ENCODE results near the gene CBFB.

The CBFB gene

GRCh38 chr16:67024384-67025209, 4.4 kb upstream of the CBFB start:
- H3K4me3 Mint-ChIP-seq, result no peak overlapping the region
- H3K4me1 Mint-ChIP-seq (ENCODE audit: low read depth), result peaks cover 28% of the 10 kb centered on the region
- no peaks in the 10 kb centered on the region for H3K9me3 Mint-ChIP-seq
- no peak for DNase-seq (ENCODE audit: low spot score)
- H3K27ac Mint-ChIP-seq, result peak overlapping the region; percentile 41
- H3K27me3 Mint-ChIP-seq (ENCODE audit: low read depth), result no peaks in the 10 kb centered on the region
- no peaks in the 10 kb centered on the region for H3K36me3 Mint-ChIP-seq (ENCODE audit: low read depth)

- no peaks in the 10 kb centered on the region for H3K9me3 Mint-ChIP-seq
- peaks cover 4% of the 10 kb centered on the region for H3K36me3 Mint-ChIP-seq (ENCODE audit: low read depth)
- H3K27me3 Mint-ChIP-seq (ENCODE audit: low read depth), result no peaks in the 10 kb centered on the region
- H3K27ac Mint-ChIP-seq, result no peak overlapping the region
- peaks cover 32% of the 10 kb centered on the region for H3K4me1 Mint-ChIP-seq (ENCODE audit: low read depth)
- no peak for DNase-seq (ENCODE audit: low spot score)
- no peak overlapping the region for H3K4me3 Mint-ChIP-seq
Observed at GRCh38 chr16:67025210-67025550, 3.8 kb upstream of the CBFB start.

GRCh38 chr16:67026570-67026969, 2.4 kb upstream of the CBFB start:
- H3K36me3 Mint-ChIP-seq (ENCODE audit: low read depth), result peaks cover 17% of the 10 kb centered on the region
- H3K4me3 Mint-ChIP-seq, result no peak overlapping the region
- H3K4me1 Mint-ChIP-seq (ENCODE audit: low read depth), result peaks cover 41% of the 10 kb centered on the region
- H3K9me3 Mint-ChIP-seq, result no peaks in the 10 kb centered on the region
- H3K27ac Mint-ChIP-seq, result no peak overlapping the region
- H3K27me3 Mint-ChIP-seq (ENCODE audit: low read depth), result no peaks in the 10 kb centered on the region
- no peak for DNase-seq (ENCODE audit: low spot score)

- peaks cover 46% of the 10 kb centered on the region for H3K4me1 Mint-ChIP-seq (ENCODE audit: low read depth)
- peak overlapping the region; percentile 14 for H3K4me3 Mint-ChIP-seq
- peaks cover 22% of the 10 kb centered on the region for H3K36me3 Mint-ChIP-seq (ENCODE audit: low read depth)
- peak overlapping the region; percentile 18 for H3K27ac Mint-ChIP-seq
- no peaks in the 10 kb centered on the region for H3K27me3 Mint-ChIP-seq (ENCODE audit: low read depth)
- no peak for DNase-seq (ENCODE audit: low spot score)
- no peaks in the 10 kb centered on the region for H3K9me3 Mint-ChIP-seq
Observed at GRCh38 chr16:67027046-67027445, 1.9 kb upstream of the CBFB start.

- no peak for DNase-seq (ENCODE audit: low spot score)
- peaks cover 46% of the 10 kb centered on the region for H3K4me1 Mint-ChIP-seq (ENCODE audit: low read depth)
- no peaks in the 10 kb centered on the region for H3K27me3 Mint-ChIP-seq (ENCODE audit: low read depth)
Observed at GRCh38 chr16:67028167-67028695, 718 bp upstream of the CBFB start.

GRCh38 chr16:67029254-67030096, 526 bp downstream of the CBFB start:
- peak; percentile 77 for DNase-seq (ENCODE audit: low spot score)
- Mint-ChIP-seq H3K4me3 (peak overlapping the region; percentile 93), H3K4me1 (ENCODE audit: low read depth) (peaks cover 46% of the 10 kb centered on the region), H3K27me3 (ENCODE audit: low read depth) (no peaks in the 10 kb centered on the region), H3K27ac (peak overlapping the region; percentile 81), H3K36me3 (ENCODE audit: low read depth) (peaks cover 44% of the 10 kb centered on the region), H3K9me3 (no peaks in the 10 kb centered on the region)

More at GRCh38 chr16:67028167-67028695, 718 bp upstream of the CBFB start:
- H3K4me3 Mint-ChIP-seq, result peak overlapping the region; percentile 83
- peaks cover 34% of the 10 kb centered on the region for H3K36me3 Mint-ChIP-seq (ENCODE audit: low read depth)
- H3K27ac Mint-ChIP-seq, result peak overlapping the region; percentile 89
- no peaks in the 10 kb centered on the region for H3K9me3 Mint-ChIP-seq

- peak overlapping the region; percentile 93 for H3K4me3 Mint-ChIP-seq
- DNase-seq (ENCODE audit: low spot score), result no peak
- peak overlapping the region; percentile 81 for H3K27ac Mint-ChIP-seq
- peaks cover 52% of the 10 kb centered on the region for H3K36me3 Mint-ChIP-seq (ENCODE audit: low read depth)
- H3K9me3 Mint-ChIP-seq, result no peaks in the 10 kb centered on the region
- no peaks in the 10 kb centered on the region for H3K27me3 Mint-ChIP-seq (ENCODE audit: low read depth)
- peaks cover 43% of the 10 kb centered on the region for H3K4me1 Mint-ChIP-seq (ENCODE audit: low read depth)
Observed at GRCh38 chr16:67030221-67030962, 1.4 kb downstream of the CBFB start.

GRCh38 chr16:67034487-67034886, 5.5 kb downstream of the CBFB start:
- Mint-ChIP-seq H3K4me3 (peak overlapping the region; percentile 41), H3K27me3 (ENCODE audit: low read depth) (no peaks in the 10 kb centered on the region), H3K9me3 (no peaks in the 10 kb centered on the region), H3K27ac (no peak overlapping the region), H3K36me3 (ENCODE audit: low read depth) (peaks cover 76% of the 10 kb centered on the region), H3K4me1 (ENCODE audit: low read depth) (peaks cover 54% of the 10 kb centered on the region)
- no peak for DNase-seq (ENCODE audit: low spot score)

- Mint-ChIP-seq H3K27me3 (ENCODE audit: low read depth) (no peaks in the 10 kb centered on the region), H3K4me1 (ENCODE audit: low read depth) (peaks cover 56% of the 10 kb centered on the region), H3K4me3 (peak overlapping the region; percentile 19), H3K36me3 (ENCODE audit: low read depth) (peaks cover 78% of the 10 kb centered on the region), H3K9me3 (no peaks in the 10 kb centered on the region), H3K27ac (no peak overlapping the region)
- no peak for DNase-seq (ENCODE audit: low spot score)
Observed at GRCh38 chr16:67035364-67035763, 6.4 kb downstream of the CBFB start.

- H3K36me3 Mint-ChIP-seq (ENCODE audit: low read depth), result peaks cover 79% of the 10 kb centered on the region
- H3K9me3 Mint-ChIP-seq, result no peaks in the 10 kb centered on the region
- H3K27me3 Mint-ChIP-seq (ENCODE audit: low read depth), result no peaks in the 10 kb centered on the region
- H3K4me3 Mint-ChIP-seq, result no peak overlapping the region
- H3K27ac Mint-ChIP-seq, result no peak overlapping the region
- peaks cover 60% of the 10 kb centered on the region for H3K4me1 Mint-ChIP-seq (ENCODE audit: low read depth)
- no peak for DNase-seq (ENCODE audit: low spot score)
Observed at GRCh38 chr16:67036323-67036741, 7.4 kb downstream of the CBFB start.

- Mint-ChIP-seq H3K9me3 (no peaks in the 10 kb centered on the region), H3K4me1 (ENCODE audit: low read depth) (peaks cover 47% of the 10 kb centered on the region), H3K4me3 (no peak overlapping the region), H3K36me3 (ENCODE audit: low read depth) (peaks cover 61% of the 10 kb centered on the region), H3K27ac (no peak overlapping the region), H3K27me3 (ENCODE audit: low read depth) (no peaks in the 10 kb centered on the region)
- no peak for DNase-seq (ENCODE audit: low spot score)
Observed at GRCh38 chr16:67039260-67040020, 10.5 kb downstream of the CBFB start.

GRCh38 chr16:67040166-67040565, 11.2 kb downstream of the CBFB start:
- H3K27me3 Mint-ChIP-seq (ENCODE audit: low read depth), result no peaks in the 10 kb centered on the region
- no peak overlapping the region for H3K4me3 Mint-ChIP-seq
- no peak overlapping the region for H3K27ac Mint-ChIP-seq
- peaks cover 43% of the 10 kb centered on the region for H3K4me1 Mint-ChIP-seq (ENCODE audit: low read depth)
- no peak for DNase-seq (ENCODE audit: low spot score)
- H3K9me3 Mint-ChIP-seq, result no peaks in the 10 kb centered on the region
- peaks cover 55% of the 10 kb centered on the region for H3K36me3 Mint-ChIP-seq (ENCODE audit: low read depth)

GRCh38 chr16:67040906-67041305, 12.0 kb downstream of the CBFB start:
- Mint-ChIP-seq H3K27me3 (ENCODE audit: low read depth) (no peaks in the 10 kb centered on the region), H3K4me3 (no peak overlapping the region), H3K36me3 (ENCODE audit: low read depth) (peaks cover 53% of the 10 kb centered on the region), H3K27ac (peak overlapping the region; percentile 26), H3K4me1 (ENCODE audit: low read depth) (peaks cover 41% of the 10 kb centered on the region), H3K9me3 (no peaks in the 10 kb centered on the region)
- DNase-seq (ENCODE audit: low spot score), result no peak
